B cell (primary cell): ENCODE data around the gene SNED1. TPM values are rescaled to one million over a fixed set of nuclear protein-coding genes. Genes with fewer than 3 reads are reported as not detected.

Experiments used
- ATAC-seq: fragments of 200-7000 bp; cut with Tn5 transposase; one replicate; pipeline ENCODE4 v1.10.0; 2021; ENCODE audit warnings: low read depth, mild to moderate bottlenecking, moderate number of reproducible peaks, moderate library complexity
- CTCF ChIA-PET: fragments of 350-600 bp; sonication (Branson Sonifier 250); formaldehyde crosslinking; loops from one replicate; lab custom pipeline; 2021; ENCODE audit warnings: antibody characterized with exemption, inconsistent platforms; lab: Charles Lee
- POLR2A ChIA-PET: fragments of 350-600 bp; sonication (Branson Sonifier 250); formaldehyde crosslinking; loops from one replicate; lab custom pipeline; 2021; ENCODE audit warnings: antibody characterized with exemption; lab: Charles Lee
- DNase-seq: peaks from one replicate; pipeline ENCODE4 v3.0.0; 2013
- H2AFZ ChIP-seq: 2 replicates; pipeline ENCODE4 v1.6.1; 2012; ENCODE audit warnings: mild to moderate bottlenecking, low read depth, low read length; ENCODE audit not compliant: insufficient read depth, poor library complexity, severe bottlenecking
- H3K27ac ChIP-seq, 2 donors: 1 replicate in 1 of 2; 2 replicates in 1 of 2; pipeline ENCODE4 v1.5.1; 2012 to 2013; ENCODE audit warnings: low read length in 2 of 2, mild to moderate bottlenecking in 2 of 2, moderate library complexity in 1 of 2
- H3K27me3 ChIP-seq, 4 experiments: fragments of 200-600 bp in 1 of 4; sonication (generic) in 1 of 4; replicated peaks in 1 of 4; 1 replicate in 2 of 4; 2 replicates in 2 of 4; pipeline versions ENCODE4 v1.6.1 to v1.7.0; 2013 to 2016; ENCODE audit warnings: low read length in 3 of 4, mild to moderate bottlenecking in 2 of 4, mixed read lengths in 1 of 4, moderate library complexity in 1 of 4; ENCODE audit not compliant: insufficient read depth in 4 of 4, control insufficient read depth in 3 of 4; ENCODE audit errors: control extremely low read depth in 1 of 4
- H3K36me3 ChIP-seq, 2 experiments: replicated peaks in 1 of 2; 1 replicate in 1 of 2; 2 replicates in 1 of 2; pipeline versions ENCODE4 v1.6.1 to v1.7.1; 2013; ENCODE audit warnings: low read length in 1 of 2; ENCODE audit not compliant: insufficient read depth in 2 of 2, control insufficient read depth in 1 of 2; ENCODE audit errors: control extremely low read depth in 1 of 2, extremely low read depth in 1 of 2
- H3K4me1 ChIP-seq, 2 donors: fragments of 200-600 bp in 1 of 2; sonication (generic) in 1 of 2; 1 replicate in 1 of 2; 2 replicates in 1 of 2; pipeline versions ENCODE4 v1.5.1 to v1.6.1; 2013 to 2017; ENCODE audit warnings: low read length in 2 of 2; ENCODE audit not compliant: control insufficient read depth in 2 of 2, insufficient read depth in 2 of 2
- H3K4me2 ChIP-seq: replicated peaks from 2 replicates; pipeline ENCODE3; 2012; ENCODE audit warnings: mild to moderate bottlenecking, low read depth, low read length; ENCODE audit not compliant: poor library complexity, severe bottlenecking
- H3K4me3 ChIP-seq, 5 experiments: fragments of 200-600 bp in 1 of 5; sonication (generic) in 1 of 5; 1 replicate in 3 of 5; 2 replicates in 2 of 5; pipeline versions ENCODE4 v1.5.1 to v1.7.0; 2011 to 2016; ENCODE audit warnings: low read length in 4 of 5, mild to moderate bottlenecking in 4 of 5, low read depth in 2 of 5, control low read depth in 1 of 5, moderate library complexity in 1 of 5; ENCODE audit not compliant: insufficient read depth in 1 of 5; ENCODE audit errors: control extremely low read depth in 1 of 5, extremely low read depth in 1 of 5
- H3K79me2 ChIP-seq: fragments of 200-600 bp; sonication (generic); one replicate; pipeline ENCODE4 v1.6.0; 2016; ENCODE audit warnings: low read length; ENCODE audit not compliant: control insufficient read depth, insufficient read depth
- H3K9ac ChIP-seq: fragments of 200-600 bp; sonication (generic); 2 replicates; pipeline ENCODE4 v1.6.1; 2017; ENCODE audit warnings: mild to moderate bottlenecking, low read length, moderate library complexity
- H3K9me3 ChIP-seq, 3 donors: one replicate each; pipeline versions ENCODE4 v1.6.1 to v1.7.1; 2013; ENCODE audit warnings: low read length in 2 of 3; ENCODE audit not compliant: control insufficient read depth in 2 of 3, insufficient read depth in 1 of 3; ENCODE audit errors: control extremely low read depth in 1 of 3
- H4K20me1 ChIP-seq: 2 replicates; pipeline ENCODE4 v1.6.0; 2012; ENCODE audit warnings: mild to moderate bottlenecking, low read length; ENCODE audit not compliant: insufficient read depth, control insufficient read depth, poor library complexity, severe bottlenecking
- H3K27ac Mint-ChIP-seq: one replicate; pipeline ENCODE4 v1.8.0; 2021; ENCODE audit warnings: mixed read lengths
- H3K27me3 Mint-ChIP-seq: one replicate; pipeline ENCODE4 v1.8.0; 2021; ENCODE audit warnings: mixed read lengths
- H3K4me1 Mint-ChIP-seq: one replicate; pipeline ENCODE4 v1.8.0; 2021; ENCODE audit warnings: mixed read lengths
- H3K4me3 Mint-ChIP-seq: one replicate; pipeline ENCODE4 v1.8.0; 2021; ENCODE audit warnings: mixed read lengths
- H3K9me3 Mint-ChIP-seq: one replicate; pipeline ENCODE4 v1.8.0; 2022; ENCODE audit warnings: mixed read lengths; ENCODE audit not compliant: insufficient read depth
- EZH2 ChIP-seq: IDR thresholded peaks from 2 replicates; pipeline ENCODE4 v1.6.1; 2012; ENCODE audit warnings: borderline replicate concordance, low read depth, mild to moderate bottlenecking, moderate library complexity, low read length; ENCODE audit not compliant: insufficient read depth, poor library complexity, severe bottlenecking
- WGBS: methylation state at CpG from one replicate; pipeline ENCODE4 v1.1.5; 2013; ENCODE audit warnings: missing lambda C conversion rate; ENCODE audit not compliant: insufficient coverage; 5-methylcytosine and 5-hydroxymethylcytosine counted together
- intact Hi-C: fragments of 100-400 bp; cut with micrococcal nuclease; formaldehyde crosslinking; loops from one replicate; pipeline ENCODE4 v1.10.0; 2022
- polyA plus RNA-seq: library from polyadenylated mRNA; depleted of rRNA; stranded (reverse); fragments of >200 nt; gene quantifications from 2 replicates; pipeline ENCODE4 v1.2.3, GENCODE V29; 2012
- total RNA-seq, 2 donors: library from RNA; stranded (reverse); fragments of 120-200 nt in 1 of 2; gene quantifications; 1 replicate in 1 of 2; 2 replicates in 1 of 2; pipeline versions ENCODE4 v1.2.3 to v1.2.4, GENCODE V29; 2013 to 2022
- TF ChIP-seq, protein P1 (sequence below): fragments of 200-600 bp; IDR thresholded peaks from one replicate; pipeline ENCODE4 v1.8.0; 2022; ENCODE audit warnings: antibody characterized with exemption, mild to moderate bottlenecking

The SNED1 gene
- total and polyA plus RNA-seq, 2 donors (not counting 1 experiment from before 2014, with no cell fraction given): 25.5 to 336 TPM

DNA sequence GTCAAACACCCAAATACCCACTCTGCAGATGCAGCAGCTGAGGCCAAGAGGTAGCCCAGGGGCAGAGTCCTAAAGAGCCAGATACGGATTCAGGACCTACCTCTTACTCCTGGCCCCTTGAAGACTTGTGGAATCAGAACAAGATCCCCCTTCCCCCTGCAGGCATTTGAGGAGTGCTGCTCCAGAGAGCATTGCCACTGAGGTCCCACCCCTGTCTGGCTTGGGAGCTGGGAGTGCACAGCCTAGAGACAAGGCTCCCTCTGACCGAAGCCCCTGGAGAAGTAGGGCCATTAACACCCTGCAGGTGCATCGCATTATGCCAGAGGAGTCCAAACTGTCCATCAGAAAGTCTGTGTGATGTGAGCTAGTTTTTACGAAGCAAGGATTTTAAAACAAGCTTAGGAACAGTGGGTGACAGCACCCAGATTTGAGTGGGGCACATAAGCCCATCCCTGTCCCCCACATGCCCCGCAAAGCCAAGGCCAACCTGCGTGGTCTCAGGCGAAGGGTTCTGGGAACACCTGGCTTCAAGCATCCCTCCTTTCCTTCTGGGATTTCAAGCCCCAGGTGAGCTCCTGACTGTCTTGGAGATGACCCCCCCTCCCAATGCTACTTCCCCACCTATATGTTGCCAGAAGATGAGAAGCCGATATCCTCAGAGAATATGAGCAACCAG is 55.3 kb downstream of the SNED1 start:
- no peak overlapping the region for H3K9ac ChIP-seq
- H3K4me2 ChIP-seq: no peak overlapping the region
- no peaks in the 10 kb centered on the region for H3K79me2 ChIP-seq
- intact Hi-C loops: no loop called here
- no peaks in the 10 kb centered on the region for H3K9me3 ChIP-seq
- no peak overlapping the region for H2AFZ ChIP-seq
- WGBS: over 99% methylated on average over 8 of the region's 8 CpGs
- H3K4me1 ChIP-seq: peaks cover 0 to 7% of the 10 kb centered on the region in 2 donors
- no peak for ATAC-seq
- ChIA-PET CTCF (interaction anchor here (1.2 kb wide), 1 partner anchor 70 kb away, joined by 6 read pairs; no protein-coding TSS in a partner anchor), POLR2A (interaction anchor here (1.2 kb wide), 1 partner anchor 25 kb away, joined by 8 read pairs; no protein-coding TSS in a partner anchor)
- Mint-ChIP-seq H3K9me3 (no peaks in the 10 kb centered on the region), H3K4me3 (no peak overlapping the region), H3K27ac (no peak overlapping the region), H3K4me1 (no peaks in the 10 kb centered on the region), H3K27me3 (no peaks in the 10 kb centered on the region)
- no peaks in the 10 kb centered on the region for H3K27me3 ChIP-seq
- no peaks in the 10 kb centered on the region for H4K20me1 ChIP-seq
- TF ChIP-seq, protein P1, sequence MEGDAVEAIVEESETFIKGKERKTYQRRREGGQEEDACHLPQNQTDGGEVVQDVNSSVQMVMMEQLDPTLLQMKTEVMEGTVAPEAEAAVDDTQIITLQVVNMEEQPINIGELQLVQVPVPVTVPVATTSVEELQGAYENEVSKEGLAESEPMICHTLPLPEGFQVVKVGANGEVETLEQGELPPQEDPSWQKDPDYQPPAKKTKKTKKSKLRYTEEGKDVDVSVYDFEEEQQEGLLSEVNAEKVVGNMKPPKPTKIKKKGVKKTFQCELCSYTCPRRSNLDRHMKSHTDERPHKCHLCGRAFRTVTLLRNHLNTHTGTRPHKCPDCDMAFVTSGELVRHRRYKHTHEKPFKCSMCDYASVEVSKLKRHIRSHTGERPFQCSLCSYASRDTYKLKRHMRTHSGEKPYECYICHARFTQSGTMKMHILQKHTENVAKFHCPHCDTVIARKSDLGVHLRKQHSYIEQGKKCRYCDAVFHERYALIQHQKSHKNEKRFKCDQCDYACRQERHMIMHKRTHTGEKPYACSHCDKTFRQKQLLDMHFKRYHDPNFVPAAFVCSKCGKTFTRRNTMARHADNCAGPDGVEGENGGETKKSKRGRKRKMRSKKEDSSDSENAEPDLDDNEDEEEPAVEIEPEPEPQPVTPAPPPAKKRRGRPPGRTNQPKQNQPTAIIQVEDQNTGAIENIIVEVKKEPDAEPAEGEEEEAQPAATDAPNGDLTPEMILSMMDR: no peak
- TF ChIP-seq EZH2: no peak
- no peak overlapping the region for H3K4me3 ChIP-seq
- DNase-seq: no peak
- peaks cover 0 to 15% of the 10 kb centered on the region in 2 experiments for H3K36me3 ChIP-seq
- H3K27ac ChIP-seq: no peak overlapping the region

DNA sequence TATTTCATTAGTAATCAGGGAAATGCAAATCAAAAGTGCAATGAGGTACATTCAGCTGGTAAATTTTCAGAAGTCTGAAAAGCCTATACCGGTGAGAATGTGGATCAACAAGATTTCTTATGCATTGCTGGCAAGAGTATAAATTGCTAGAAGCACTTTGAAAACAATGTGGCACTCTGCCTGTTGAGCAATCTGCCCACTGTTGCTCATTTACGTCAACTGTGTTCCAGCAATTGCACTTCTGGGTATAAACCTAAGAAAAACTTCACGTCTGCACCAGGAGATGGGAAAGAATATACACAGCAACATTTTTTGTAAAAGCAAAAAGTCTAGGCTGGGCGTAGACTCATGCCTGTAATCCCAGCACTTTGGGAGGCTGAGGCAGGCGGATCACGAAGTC is 62.9 kb downstream of the SNED1 start:
- no peak overlapping the region for H3K4me3 Mint-ChIP-seq

More for the DNA sequence above, 62.9 kb downstream of the SNED1 start:
- H3K27ac Mint-ChIP-seq: no peak overlapping the region
- no peaks in the 10 kb centered on the region for H3K36me3 ChIP-seq
- H2AFZ ChIP-seq: no peak overlapping the region
- H3K27me3 Mint-ChIP-seq: no peaks in the 10 kb centered on the region
- H3K4me1 ChIP-seq: peaks cover 3 to 9% of the 10 kb centered on the region in 2 donors
- intact Hi-C loops: loop anchor here (5.0 kb wide), 1 partner anchor 64 kb away; the partner anchor contains the start of gene SNED1
- 92% methylated on average over 2 of the region's 6 CpGs for WGBS
- no peaks in the 10 kb centered on the region for H4K20me1 ChIP-seq
- peaks cover 0 to 6% (median 0%) of the 10 kb centered on the region in 4 experiments for H3K27me3 ChIP-seq
- no peaks in the 10 kb centered on the region for H3K9me3 Mint-ChIP-seq
- H3K4me3 ChIP-seq: no peak overlapping the region
- no peak overlapping the region for H3K27ac ChIP-seq
- H3K9me3 ChIP-seq: no peaks in the 10 kb centered on the region
- TF ChIP-seq EZH2: no peak
- TF ChIP-seq, protein P1: no peak
- POLR2A ChIA-PET: no interaction called here
- H3K9ac ChIP-seq: no peak overlapping the region
- H3K4me2 ChIP-seq: no peak overlapping the region
- DNase-seq: no peak
- no peak for ATAC-seq
- H3K79me2 ChIP-seq: no peaks in the 10 kb centered on the region
- CTCF ChIA-PET: interaction anchor here (1.0 kb wide), 1 partner anchor 17 kb away, joined by 4 read pairs; no protein-coding TSS in a partner anchor
- peaks cover 4% of the 10 kb centered on the region for H3K4me1 Mint-ChIP-seq
